IMR-90 (cell line): Measurements from ENCODE around the gene MCRIP2. TPM values are rescaled to one million over a fixed set of nuclear protein-coding genes. Genes with fewer than 3 reads are reported as not detected.
A peak's percentile ranks its signal among the peaks of the same experiment; 100 is the strongest.

Experiments
- ATAC-seq: fragments of 200-7000 bp; cut with Tn5 transposase; 2 replicates; pipeline ENCODE4 v1.9.1; 2020; ENCODE audit warnings: low read depth, mild to moderate bottlenecking, moderate library complexity
- BruUV-seq: library from RNA; stranded (reverse); fragments of 400-500 nt; replicated peaks from 2 replicates; lab custom pipeline; 2021; lab: Mats Ljungman, UMichigan
- CTCF ChIA-PET: fragments of 300-600 bp; formaldehyde crosslinking; extraction: SDS; loops from one replicate; lab custom pipeline; 2021; ENCODE audit warnings: antibody characterized with exemption; lab: Yijun Ruan, JAX
- POLR2A ChIA-PET: fragments of 300-600 bp; sonication (Branson Sonifier 250); formaldehyde crosslinking; loops from one replicate; lab custom pipeline; 2022; ENCODE audit warnings: antibody characterized with exemption; ENCODE audit not compliant: unreplicated experiment; lab: Charles Lee
- DNase-seq: peaks from one replicate; pipeline ENCODE4 v3.0.0; 2013
- H2AFZ ChIP-seq: replicated peaks from 2 replicates; pipeline ENCODE3; 2013; ENCODE audit warnings: low read length, mild to moderate bottlenecking; ENCODE audit not compliant: poor library complexity
- H2AK5ac ChIP-seq: 2 replicates; pipeline ENCODE4 v1.6.1; 2013; ENCODE audit warnings: low read depth, low read length, inconsistent platforms
- H2AK9ac ChIP-seq: replicated peaks from 2 replicates; pipeline ENCODE3; 2013; ENCODE audit warnings: mild to moderate bottlenecking, low read depth, low read length, moderate library complexity; ENCODE audit not compliant: poor library complexity
- H2BK120ac ChIP-seq: 2 replicates; pipeline ENCODE4 v1.6.1; 2013; ENCODE audit warnings: low read depth, low read length, inconsistent platforms
- H2BK15ac ChIP-seq: 3 replicates; pipeline ENCODE4 v1.6.1; 2013; ENCODE audit warnings: low read depth, low read length, inconsistent platforms
- H2BK20ac ChIP-seq: 2 replicates; pipeline ENCODE4 v1.6.1; 2013; ENCODE audit warnings: low read depth, mild to moderate bottlenecking, inconsistent platforms, low read length, moderate library complexity
- H2BK5ac ChIP-seq: 2 replicates; pipeline ENCODE4 v1.6.1; 2013; ENCODE audit warnings: mild to moderate bottlenecking, low read depth, low read length, inconsistent platforms; ENCODE audit not compliant: poor library complexity, severe bottlenecking
- H3K14ac ChIP-seq: replicated peaks from 2 replicates; pipeline ENCODE4 v1.6.1; 2013; ENCODE audit warnings: low read depth, low read length, inconsistent platforms
- H3K18ac ChIP-seq: 2 replicates; pipeline ENCODE4 v1.6.1; 2013; ENCODE audit warnings: low read depth, low read length, control low read depth
- H3K23ac ChIP-seq: 2 replicates; pipeline ENCODE4 v1.6.1; 2013; ENCODE audit warnings: low read depth, low read length, inconsistent platforms
- H3K27ac ChIP-seq: 2 replicates; pipeline ENCODE4 v1.5.1; 2013; ENCODE audit warnings: mild to moderate bottlenecking, control low read depth, low read length; ENCODE audit not compliant: insufficient read depth
- H3K27me3 ChIP-seq: 2 replicates; pipeline ENCODE4 v1.6.1; 2013; ENCODE audit warnings: low read length; ENCODE audit not compliant: control insufficient read depth, insufficient read depth
- H3K36me3 ChIP-seq: 2 replicates; pipeline ENCODE4 v1.6.1; 2013; ENCODE audit warnings: low read length, mixed read lengths; ENCODE audit not compliant: control insufficient read depth, insufficient read depth
- H3K4ac ChIP-seq: 2 replicates; pipeline ENCODE4 v1.6.1; 2013; ENCODE audit warnings: low read depth, low read length, inconsistent platforms
- H3K4me1 ChIP-seq: 2 replicates; pipeline ENCODE4 v1.6.1; 2013; ENCODE audit warnings: low read length, mixed read lengths; ENCODE audit not compliant: control insufficient read depth, insufficient read depth
- H3K4me2 ChIP-seq: 2 replicates; pipeline ENCODE4 v1.6.1; 2013; ENCODE audit warnings: low read depth, mild to moderate bottlenecking, control low read depth, low read length, moderate library complexity
- H3K4me3 ChIP-seq: 2 replicates; pipeline ENCODE4 v1.5.1; 2013; ENCODE audit warnings: low read depth, mild to moderate bottlenecking, control low read depth, low read length, moderate library complexity; ENCODE audit not compliant: insufficient read depth
- H3K56ac ChIP-seq: 2 replicates; pipeline ENCODE4 v1.6.1; 2013; ENCODE audit warnings: low read length, inconsistent platforms; ENCODE audit not compliant: insufficient read depth; ENCODE audit errors: extremely low read depth
- H3K79me1 ChIP-seq, 2 experiments: 2 replicates each; pipeline ENCODE4 v1.6.1; 2013; ENCODE audit warnings: low read length in 2 of 2, inconsistent platforms in 1 of 2, low read depth in 1 of 2
- H3K9ac ChIP-seq: 2 replicates; pipeline ENCODE4 v1.6.1; 2013; ENCODE audit warnings: low read depth, low read length, control low read depth
- H3K9me1 ChIP-seq: 2 replicates; pipeline ENCODE4 v1.6.1; 2013; ENCODE audit warnings: low read length, inconsistent platforms; ENCODE audit not compliant: insufficient read depth
- H3K9me3 ChIP-seq: 2 replicates; pipeline ENCODE4 v1.6.1; 2013; ENCODE audit warnings: low read length; ENCODE audit not compliant: control insufficient read depth, insufficient read depth
- H4K20me1 ChIP-seq: 2 replicates; pipeline ENCODE4 v1.6.1; 2013; ENCODE audit warnings: low read length, inconsistent platforms; ENCODE audit not compliant: insufficient read depth
- H4K5ac ChIP-seq: 2 replicates; pipeline ENCODE4 v1.6.1; 2013; ENCODE audit warnings: mild to moderate bottlenecking, low read depth, low read length, control low read depth
- H4K8ac ChIP-seq, 2 experiments: 2 replicates each; pipeline ENCODE4 v1.6.1; 2013; ENCODE audit warnings: low read depth in 2 of 2, low read length in 2 of 2, control low read depth in 1 of 2, inconsistent platforms in 1 of 2
- H4K91ac ChIP-seq: 2 replicates; pipeline ENCODE4 v1.6.1; 2013; ENCODE audit warnings: low read depth, low read length, inconsistent platforms; ENCODE audit not compliant: insufficient read depth
- BHLHE40 ChIP-seq: fragments of 150-350 bp; IDR thresholded peaks from 2 replicates; pipeline ENCODE4 v1.6.1; 2016; ENCODE audit warnings: mild to moderate bottlenecking, low read depth, low read length
- CEBPB ChIP-seq: IDR thresholded peaks from 2 replicates; pipeline ENCODE4 v1.6.1; 2012; ENCODE audit warnings: low read depth, low read length, improper control_type of control experiment
- ELK1 ChIP-seq: fragments of 150-350 bp; IDR thresholded peaks from 2 replicates; pipeline ENCODE4 v1.6.1; 2016; ENCODE audit warnings: low read depth, mild to moderate bottlenecking, low read length, moderate library complexity, borderline replicate concordance
- POLR2A ChIP-seq: IDR thresholded peaks from 2 replicates; pipeline ENCODE4 v1.6.1; 2012; ENCODE audit warnings: mild to moderate bottlenecking, low read depth, low read length
- RCOR1 ChIP-seq: IDR thresholded peaks from 2 replicates; pipeline ENCODE4 v1.6.1; 2012; ENCODE audit warnings: mild to moderate bottlenecking, low read length, improper control_type of control experiment; ENCODE audit not compliant: insufficient replicate concordance
- WGBS, 2 experiments: methylation state at CpG; one replicate each; pipeline versions ENCODE4 v1.1.5 to v1.1.7; 2013; ENCODE audit warnings: missing lambda C conversion rate in 2 of 2; ENCODE audit not compliant: insufficient read length in 1 of 2; ENCODE audit errors: extremely low coverage in 2 of 2; 5-methylcytosine and 5-hydroxymethylcytosine counted together
- dilution Hi-C: fragments of 300-500 bp; cut with HindIII; formaldehyde crosslinking; loops from one replicate; pipeline ENCODE4 v1.14.3; 2018; ENCODE audit warnings: low sequenced_read_pairs; ENCODE audit not compliant: unreplicated experiment
- in situ Hi-C: fragments of 300-500 bp; cut with MboI; formaldehyde crosslinking; loops from 3 replicates; pipeline ENCODE4 v1.14.3; 2019; ENCODE audit warnings: low sequenced_read_pairs, inconsistent platforms, mixed read lengths
- intact Hi-C: fragments of 100-400 bp; cut with micrococcal nuclease; formaldehyde crosslinking; loops from 2 replicates; pipeline ENCODE4 v1.10.0; 2022
- polyA plus RNA-seq, 3 experiments: library from polyadenylated mRNA; depleted of rRNA; stranded (reverse); fragments of >200 nt; gene quantifications; 2 replicates each; pipeline ENCODE4 v1.2.3, GENCODE V29; 2012; ENCODE audit warnings: low replicate concordance in 1 of 3
- total RNA-seq: library from RNA; depleted of rRNA; stranded (reverse); fragments of >200 nt; gene quantifications from 2 replicates; pipeline ENCODE4 v1.2.3, GENCODE V29; 2012

MCRIP2 gene
- total and polyA plus RNA-seq, 2 of the 4 experiments (the other 2 are of a cell fraction): 6.3 to 19.6 TPM

- H3K18ac ChIP-seq: no peak overlapping the region
- no peak overlapping the region for H2BK120ac ChIP-seq
- no peak overlapping the region for H3K56ac ChIP-seq
- no peak overlapping the region for H4K91ac ChIP-seq
- H3K79me1 ChIP-seq: no peaks in the 10 kb centered on the region
- H3K9ac ChIP-seq: no peak overlapping the region
- no peaks in the 10 kb centered on the region for H3K27me3 ChIP-seq
- H2BK5ac ChIP-seq: peak overlapping the region; percentile 15
- ChIA-PET POLR2A (no interaction called here), CTCF (no interaction called here)
- peak overlapping the region in 1 of 2 experiments; percentile 34; a peak in 1 of 4 replicates for H4K8ac ChIP-seq
- no peak overlapping the region for H3K27ac ChIP-seq
- no TSS peak for BruUV-seq
- H2BK20ac ChIP-seq: no peak overlapping the region
- no peaks in the 10 kb centered on the region for H3K9me1 ChIP-seq
- H3K4me3 ChIP-seq: no peak overlapping the region
- no peak for DNase-seq
- no peak overlapping the region for H3K14ac ChIP-seq
- H3K23ac ChIP-seq: no peak overlapping the region
- H2AK9ac ChIP-seq: peak overlapping the region; percentile 97
- no peak overlapping the region for H3K4me2 ChIP-seq
- WGBS, 2 experiments: 66% methylated on average over 13 of the region's 35 CpGs; no CpG with 5 or more reads in 1 of the 2 experiments
- ATAC-seq: no peak
- in situ Hi-C loops: no loop called here
- H3K9me3 ChIP-seq: no peaks in the 10 kb centered on the region
- H3K4ac ChIP-seq: no peak overlapping the region
- intact Hi-C loops: loop anchor here (2.0 kb wide), 1 partner anchor 83 kb away; no protein-coding TSS in a partner anchor
- no peak overlapping the region for H4K5ac ChIP-seq
- H2BK15ac ChIP-seq: no peak overlapping the region
- peak overlapping the region; percentile 79 for H2AFZ ChIP-seq
- peak overlapping the region; percentile 27; the same call in 1 of the 2 replicates for H2AK5ac ChIP-seq
- peaks cover 4% of the 10 kb centered on the region for H3K36me3 ChIP-seq
- dilution Hi-C loops: no loop called here
- peaks cover 5% of the 10 kb centered on the region for H3K4me1 ChIP-seq
- TF ChIP-seq CEBPB (no peak), ELK1 (no peak), RCOR1 (no peak), BHLHE40 (no peak), POLR2A (no peak)
- H4K20me1 ChIP-seq: no peaks in the 10 kb centered on the region
Measured at GRCh38 chr16:661184-661821, 19.7 kb downstream of the MCRIP2 start.
